GM06990 (cell line): Measurements from ENCODE around the gene MND1.

Experiments
- DNase-seq: peaks from one replicate; pipeline ENCODE4 v3.0.0-alpha.2; 2011; ENCODE audit not compliant: insufficient read length; ENCODE audit errors: extremely low read depth
- H3K27me3 ChIP-seq: replicated peaks from 2 replicates; pipeline ENCODE4 v1.6.0; 2011; ENCODE audit warnings: low read length; ENCODE audit not compliant: control insufficient read depth, insufficient read depth
- H3K36me3 ChIP-seq: 2 replicates; pipeline ENCODE4 v1.5.1; 2011; ENCODE audit warnings: low read length; ENCODE audit not compliant: control insufficient read depth, insufficient read depth
- H3K4me3 ChIP-seq: replicated peaks from 2 replicates; pipeline ENCODE4 v1.5.1; 2011; ENCODE audit warnings: low read depth, mild to moderate bottlenecking, control low read depth, low read length
- TF ChIP-seq, protein P1 (sequence below): IDR thresholded peaks from 2 replicates; pipeline ENCODE4 v1.5.1; 2011; ENCODE audit warnings: low read length, control low read depth, mild to moderate bottlenecking, inconsistent platforms; ENCODE audit not compliant: insufficient read depth, poor library complexity, severe bottlenecking

MND1 gene

DNA sequence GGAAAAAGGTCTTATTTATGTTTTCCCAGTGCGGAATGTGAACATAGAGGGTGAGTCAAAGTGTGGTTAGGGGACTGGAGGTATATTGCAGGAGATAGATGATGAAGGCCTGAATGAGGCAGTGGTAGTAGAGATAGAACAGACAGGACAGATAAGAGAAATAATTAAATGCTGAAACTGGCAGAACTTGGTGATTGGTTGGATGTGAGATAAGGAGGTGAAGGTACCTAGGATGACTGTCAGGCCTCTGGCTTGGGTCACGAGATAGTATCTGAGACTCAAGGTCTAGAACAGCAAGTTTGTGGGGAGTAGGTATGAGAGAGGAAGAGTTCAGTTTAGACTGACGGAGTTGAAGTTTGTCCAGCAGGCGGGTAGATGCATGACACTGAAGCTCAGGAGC, 3.5 kb downstream of the MND1 start:
- no peak overlapping the region for H3K4me3 ChIP-seq
- no peak for DNase-seq

DNA sequence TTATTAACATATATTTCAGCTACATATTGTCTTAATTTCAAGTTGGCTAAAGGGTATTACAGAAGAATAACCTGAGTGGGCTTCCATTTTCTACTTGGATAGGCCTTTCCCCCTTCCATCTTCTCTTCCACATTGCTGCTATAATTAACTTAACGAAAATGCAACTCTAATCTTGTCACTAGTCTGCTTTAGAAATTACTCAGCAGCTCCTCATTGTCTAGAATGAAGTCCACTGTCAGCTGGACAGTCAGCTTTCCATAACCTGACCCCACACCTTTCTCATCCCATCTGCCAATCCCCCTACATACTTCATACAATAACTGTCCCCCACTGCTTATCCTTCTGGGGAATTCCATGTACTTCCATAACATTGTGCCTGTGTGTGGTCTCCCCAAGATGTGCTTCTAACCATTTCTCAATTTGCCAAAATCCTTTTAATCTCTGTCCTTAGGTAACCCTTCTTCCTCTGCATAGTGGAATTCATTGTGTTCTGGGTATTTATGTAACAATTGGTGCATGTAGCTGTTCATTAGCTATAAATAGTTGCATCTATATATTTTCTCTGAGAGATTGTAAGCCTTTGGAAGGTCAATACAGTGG, 4.8 kb downstream of the MND1 start:
- H3K4me3 ChIP-seq: no peak overlapping the region
- TF ChIP-seq, protein P1, sequence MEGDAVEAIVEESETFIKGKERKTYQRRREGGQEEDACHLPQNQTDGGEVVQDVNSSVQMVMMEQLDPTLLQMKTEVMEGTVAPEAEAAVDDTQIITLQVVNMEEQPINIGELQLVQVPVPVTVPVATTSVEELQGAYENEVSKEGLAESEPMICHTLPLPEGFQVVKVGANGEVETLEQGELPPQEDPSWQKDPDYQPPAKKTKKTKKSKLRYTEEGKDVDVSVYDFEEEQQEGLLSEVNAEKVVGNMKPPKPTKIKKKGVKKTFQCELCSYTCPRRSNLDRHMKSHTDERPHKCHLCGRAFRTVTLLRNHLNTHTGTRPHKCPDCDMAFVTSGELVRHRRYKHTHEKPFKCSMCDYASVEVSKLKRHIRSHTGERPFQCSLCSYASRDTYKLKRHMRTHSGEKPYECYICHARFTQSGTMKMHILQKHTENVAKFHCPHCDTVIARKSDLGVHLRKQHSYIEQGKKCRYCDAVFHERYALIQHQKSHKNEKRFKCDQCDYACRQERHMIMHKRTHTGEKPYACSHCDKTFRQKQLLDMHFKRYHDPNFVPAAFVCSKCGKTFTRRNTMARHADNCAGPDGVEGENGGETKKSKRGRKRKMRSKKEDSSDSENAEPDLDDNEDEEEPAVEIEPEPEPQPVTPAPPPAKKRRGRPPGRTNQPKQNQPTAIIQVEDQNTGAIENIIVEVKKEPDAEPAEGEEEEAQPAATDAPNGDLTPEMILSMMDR: no peak
- no peaks in the 10 kb centered on the region for H3K27me3 ChIP-seq
- H3K36me3 ChIP-seq: no peaks in the 10 kb centered on the region; the same call in 1 of the 2 replicates
- no peak for DNase-seq

More for the DNA sequence above, 3.5 kb downstream of the MND1 start:
- Histone ChIP-seq H3K27me3 (no peaks in the 10 kb centered on the region), H3K36me3 (no peaks in the 10 kb centered on the region; the same call in 1 of the 2 replicates)
- TF ChIP-seq, protein P1: no peak

DNA sequence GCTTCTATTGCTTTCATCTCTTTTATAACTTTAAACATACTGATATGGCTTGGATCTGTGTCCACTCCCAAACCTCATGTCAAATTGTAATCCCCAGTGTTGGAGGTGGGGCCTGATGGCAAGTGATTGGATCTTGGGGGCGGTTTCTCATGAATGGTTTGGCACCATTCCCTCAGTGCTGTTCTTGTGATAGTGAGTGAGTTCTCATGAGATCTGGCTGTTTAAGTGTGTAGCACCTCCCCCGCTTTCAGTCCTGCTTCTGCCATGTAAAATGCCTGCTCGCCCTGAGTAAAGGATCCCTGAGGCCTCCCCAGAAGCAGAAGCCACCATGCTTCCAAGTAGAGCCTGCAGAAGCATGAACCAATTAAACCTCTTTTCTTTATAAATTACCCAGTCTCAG, 17.7 kb downstream of the MND1 start:
- Histone ChIP-seq H3K36me3 (no peaks in the 10 kb centered on the region; the same call in 1 of the 2 replicates), H3K27me3 (no peaks in the 10 kb centered on the region), H3K4me3 (no peak overlapping the region)
- TF ChIP-seq, protein P1: no peak
- no peak for DNase-seq

DNA sequence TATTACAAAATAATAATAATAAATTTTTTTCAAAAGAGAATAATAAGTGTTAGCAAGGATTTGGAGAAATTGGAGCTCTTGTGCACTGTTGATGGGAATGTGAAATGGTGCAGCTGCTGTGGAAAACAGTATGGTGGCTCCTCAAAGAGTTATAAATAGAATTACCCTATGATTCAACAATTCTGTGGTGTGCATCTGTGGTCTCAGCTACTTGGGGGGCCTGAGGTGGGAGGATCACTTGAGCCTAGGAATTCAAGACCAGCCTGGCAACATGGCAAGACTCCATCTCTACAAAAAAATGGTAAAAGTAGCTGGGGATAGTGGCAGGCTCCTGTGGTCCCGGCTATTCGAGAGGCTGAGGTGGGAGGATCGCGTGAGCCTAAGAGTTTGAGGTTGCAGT, 19.6 kb downstream of the MND1 start:
- DNase-seq: no peak
- no peak overlapping the region for H3K4me3 ChIP-seq
- TF ChIP-seq, protein P1: no peak
- no peaks in the 10 kb centered on the region; the same call in 1 of the 2 replicates for H3K36me3 ChIP-seq
- H3K27me3 ChIP-seq: no peaks in the 10 kb centered on the region

DNA sequence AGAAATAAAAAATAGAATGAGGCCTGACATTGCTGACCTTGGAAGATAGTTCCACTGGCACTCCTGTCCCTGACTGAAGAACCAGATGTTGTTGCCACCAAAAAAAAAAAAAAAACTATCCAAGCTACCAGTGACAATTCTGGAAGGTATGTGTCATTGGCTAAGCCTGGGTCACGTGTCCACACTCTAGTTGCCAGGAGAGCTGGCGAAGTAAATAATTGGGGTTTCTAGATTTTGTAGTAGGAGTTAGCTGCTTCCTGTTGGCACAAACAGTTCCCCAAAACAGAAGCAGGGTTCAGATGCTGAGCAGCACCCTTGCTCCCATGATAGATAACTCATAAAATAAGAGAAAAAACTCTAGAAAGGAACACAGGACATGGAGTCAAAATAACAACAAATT, 20.5 kb downstream of the MND1 start:
- Histone ChIP-seq H3K4me3 (no peak overlapping the region), H3K36me3 (no peaks in the 10 kb centered on the region; the same call in 1 of the 2 replicates), H3K27me3 (no peaks in the 10 kb centered on the region)
- DNase-seq: no peak
- TF ChIP-seq, protein P1: no peak

DNA sequence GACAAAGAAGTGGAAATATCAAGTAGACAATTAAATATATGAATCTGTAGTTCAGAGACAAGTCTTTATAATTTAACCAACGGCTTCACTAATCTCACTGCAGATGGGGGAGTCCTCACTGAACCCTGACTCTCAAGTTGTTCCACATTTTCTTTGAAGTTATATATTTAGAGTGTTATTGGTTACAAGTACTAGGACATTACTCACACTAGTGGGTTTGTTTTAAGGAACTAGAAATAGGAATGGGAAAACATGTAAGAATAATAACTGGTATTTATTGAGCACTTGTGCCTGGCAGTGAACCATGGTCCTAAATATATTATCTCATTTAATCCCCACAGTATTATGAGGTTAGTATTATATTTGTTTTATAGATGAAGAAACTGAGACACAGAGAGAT, 22.0 kb downstream of the MND1 start:
- no peak for DNase-seq
- Histone ChIP-seq H3K4me3 (no peak overlapping the region), H3K36me3 (no peaks in the 10 kb centered on the region; the same call in none of the 2 replicates), H3K27me3 (no peaks in the 10 kb centered on the region)
- TF ChIP-seq, protein P1: no peak
